Loucy (cell line): ENCODE data around the gene CHRNA9.

Source experiments
- H2AFZ ChIP-seq: fragments of 200-600 bp; sonication (generic); 2 replicates; pipeline ENCODE4 v1.6.0; 2016; ENCODE audit warnings: antibody characterized with exemption, mild to moderate bottlenecking, low read length, moderate library complexity
- H3F3A ChIP-seq: fragments of 200-600 bp; 2 replicates; pipeline ENCODE4 v1.6.0; 2016; ENCODE audit warnings: antibody characterized with exemption, low read depth, mild to moderate bottlenecking
- H3K27me3 ChIP-seq: fragments of 200-600 bp; sonication (generic); 2 replicates; pipeline ENCODE4 v1.6.1; 2014; ENCODE audit warnings: low read length, mild to moderate bottlenecking; ENCODE audit not compliant: insufficient read depth, poor library complexity, severe bottlenecking
- H3K36me3 ChIP-seq: fragments of 200-600 bp; sonication (generic); 2 replicates; pipeline ENCODE4 v1.6.1; 2016; ENCODE audit warnings: low read length; ENCODE audit not compliant: insufficient read depth
- H3K4me1 ChIP-seq: fragments of 200-600 bp; sonication (generic); 2 replicates; pipeline ENCODE4 v1.5.1; 2014; ENCODE audit warnings: low read length, mild to moderate bottlenecking; ENCODE audit not compliant: insufficient read depth, poor library complexity, severe bottlenecking
- H3K4me2 ChIP-seq: fragments of 200-600 bp; sonication (generic); 2 replicates; pipeline ENCODE4 v1.6.0; 2014; ENCODE audit warnings: antibody characterized with exemption, low read length, low read depth, mild to moderate bottlenecking; ENCODE audit not compliant: poor library complexity, severe bottlenecking
- H3K4me3 ChIP-seq: fragments of 200-600 bp; sonication (generic); 2 replicates; pipeline ENCODE4 v1.5.1; 2014; ENCODE audit warnings: low read length, mild to moderate bottlenecking, mixed read lengths; ENCODE audit not compliant: poor library complexity, severe bottlenecking
- H3K79me2 ChIP-seq: fragments of 200-600 bp; sonication (generic); 2 replicates; pipeline ENCODE4 v1.6.1; 2014; ENCODE audit warnings: low read length; ENCODE audit not compliant: insufficient read depth
- H3K9ac ChIP-seq: fragments of 200-600 bp; sonication (generic); 2 replicates; pipeline ENCODE4 v1.6.0; 2014; ENCODE audit warnings: mild to moderate bottlenecking, low read depth, low read length, moderate library complexity; ENCODE audit not compliant: poor library complexity, severe bottlenecking
- H3K9me2 ChIP-seq: fragments of 200-600 bp; sonication (generic); replicated peaks from 2 replicates; pipeline ENCODE4 v1.6.1; 2016; ENCODE audit warnings: low read depth, low read length, mixed read lengths
- H3K9me3 ChIP-seq: fragments of 200-600 bp; sonication (generic); 2 replicates; pipeline ENCODE4 v1.6.1; 2014; ENCODE audit warnings: mild to moderate bottlenecking, antibody characterized with exemption, low read length, low read depth; ENCODE audit not compliant: insufficient read depth
- H4K20me1 ChIP-seq: fragments of 200-600 bp; sonication (generic); 2 replicates; pipeline ENCODE4 v1.6.0; 2014; ENCODE audit warnings: antibody characterized with exemption, low read length, mild to moderate bottlenecking; ENCODE audit not compliant: insufficient read depth, poor library complexity, severe bottlenecking
- CTCF ChIP-seq: fragments of 200-600 bp; sonication (generic); conservative IDR thresholded peaks from 2 replicates; pipeline ENCODE4 v1.5.1; 2014; ENCODE audit warnings: mild to moderate bottlenecking, antibody characterized with exemption, low read length
- EZH2phosphoT487 ChIP-seq: fragments of 200-600 bp; IDR thresholded peaks from 2 replicates; pipeline ENCODE4 v1.6.1; 2018; ENCODE audit warnings: antibody characterized with exemption, mild to moderate bottlenecking, moderate library complexity, borderline replicate concordance

The CHRNA9 gene

GRCh38 chr4:40394236-40394635, 59.1 kb downstream of the CHRNA9 start:
- H3K9me2 ChIP-seq, result no peaks in the 10 kb centered on the region
- no peak overlapping the region for H3K4me3 ChIP-seq
- no peak overlapping the region for H3K9ac ChIP-seq
- no peaks in the 10 kb centered on the region for H3K79me2 ChIP-seq
- no peak overlapping the region for H3K4me2 ChIP-seq
- no peaks in the 10 kb centered on the region for H4K20me1 ChIP-seq
- no peaks in the 10 kb centered on the region for H3K36me3 ChIP-seq
- TF ChIP-seq CTCF, result no peak
- no peak for TF ChIP-seq EZH2phosphoT487
- H3K27me3 ChIP-seq, result no peaks in the 10 kb centered on the region
- H3F3A ChIP-seq, result no peaks in the 10 kb centered on the region
- no peak overlapping the region for H2AFZ ChIP-seq
- H3K9me3 ChIP-seq, result no peaks in the 10 kb centered on the region
- H3K4me1 ChIP-seq, result no peaks in the 10 kb centered on the region

- H3K4me1 ChIP-seq, result no peaks in the 10 kb centered on the region
- TF ChIP-seq EZH2phosphoT487 (no peak), CTCF (no peak)
- H2AFZ ChIP-seq, result no peak overlapping the region
- no peaks in the 10 kb centered on the region for H4K20me1 ChIP-seq
- H3K36me3 ChIP-seq, result no peaks in the 10 kb centered on the region
- no peaks in the 10 kb centered on the region for H3K79me2 ChIP-seq
- no peak overlapping the region for H3K9ac ChIP-seq
- no peaks in the 10 kb centered on the region for H3F3A ChIP-seq
- H3K4me3 ChIP-seq, result no peak overlapping the region
- H3K9me2 ChIP-seq, result no peaks in the 10 kb centered on the region
- H3K27me3 ChIP-seq, result no peaks in the 10 kb centered on the region
- H3K4me2 ChIP-seq, result no peak overlapping the region
- no peaks in the 10 kb centered on the region for H3K9me3 ChIP-seq
Measured at GRCh38 chr4:40395166-40395900, 60.2 kb downstream of the CHRNA9 start.

- TF ChIP-seq CTCF (no peak), EZH2phosphoT487 (no peak)
Measured at GRCh38 chr4:40395908-40396793, 61.0 kb downstream of the CHRNA9 start.

More at GRCh38 chr4:40395908-40396793, 61.0 kb downstream of the CHRNA9 start:
- no peaks in the 10 kb centered on the region for H4K20me1 ChIP-seq
- no peak overlapping the region for H3K4me2 ChIP-seq
- H3K9me2 ChIP-seq, result no peaks in the 10 kb centered on the region
- no peaks in the 10 kb centered on the region for H3K79me2 ChIP-seq
- H2AFZ ChIP-seq, result no peak overlapping the region
- H3K4me3 ChIP-seq, result no peak overlapping the region
- H3K4me1 ChIP-seq, result no peaks in the 10 kb centered on the region
- no peaks in the 10 kb centered on the region for H3K9me3 ChIP-seq
- H3K36me3 ChIP-seq, result no peaks in the 10 kb centered on the region
- no peaks in the 10 kb centered on the region for H3K27me3 ChIP-seq
- H3F3A ChIP-seq, result no peaks in the 10 kb centered on the region
- no peak overlapping the region for H3K9ac ChIP-seq
